NCI-H82 (cell line): ENCODE results near the gene RASL10A.

Experiments
- DNase-seq: peaks from one replicate; lab custom pipeline; 2025; lab: John Stamatoyannopoulos, UW

The RASL10A gene

DNA sequence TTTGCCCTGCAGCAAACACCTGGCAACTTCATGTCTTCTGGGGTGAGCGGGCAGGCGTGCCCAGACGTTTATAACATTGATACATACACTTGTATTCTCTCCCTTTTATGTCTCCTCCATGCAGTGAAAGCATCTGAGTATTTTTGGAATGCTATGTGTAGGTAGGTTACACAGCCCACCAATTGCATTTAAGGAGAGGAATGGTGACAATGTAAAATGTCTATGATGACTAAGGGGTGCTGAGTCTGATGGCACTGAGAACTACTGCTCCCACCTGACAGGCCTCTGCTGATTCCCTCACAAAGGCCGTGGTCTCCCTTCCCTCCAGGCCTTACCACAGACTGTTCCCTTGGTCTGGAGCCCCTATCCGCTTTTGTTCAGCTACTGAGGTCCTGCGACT is 22.9 kb upstream of the RASL10A start:
- DNase-seq: no peak

DNA sequence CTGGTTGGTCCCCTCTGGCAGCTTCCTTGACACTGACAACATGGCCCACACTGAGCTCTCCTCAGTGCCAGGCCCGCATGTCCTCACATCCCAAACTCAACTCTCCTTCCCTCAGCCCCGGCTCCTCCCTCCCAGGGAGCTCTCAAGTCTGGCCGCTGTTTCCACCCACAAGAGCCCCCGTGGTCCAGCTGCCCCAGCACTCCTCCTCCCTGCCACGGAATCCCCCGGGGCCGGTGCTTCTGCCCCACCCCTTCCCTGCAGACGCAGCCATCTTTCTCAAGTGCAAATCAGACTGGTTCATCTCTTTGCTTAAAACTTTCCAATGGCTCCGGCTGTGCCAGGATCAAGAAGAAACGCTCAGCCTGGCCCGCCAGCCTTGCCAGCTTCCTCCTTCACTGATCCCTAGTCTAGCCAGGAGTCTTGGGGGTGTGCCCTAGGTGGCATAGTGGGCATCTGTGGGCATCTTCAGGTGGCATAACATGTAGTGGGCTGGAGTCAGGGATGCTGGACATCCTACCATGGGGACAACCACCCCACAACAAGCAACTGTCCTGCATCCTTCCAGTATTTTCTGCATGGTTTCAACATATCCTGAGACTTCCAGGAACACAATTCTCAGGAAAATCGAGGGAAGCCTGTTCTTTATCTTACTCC is 22.3 kb upstream of the RASL10A start:
- DNase-seq: no peak

DNA sequence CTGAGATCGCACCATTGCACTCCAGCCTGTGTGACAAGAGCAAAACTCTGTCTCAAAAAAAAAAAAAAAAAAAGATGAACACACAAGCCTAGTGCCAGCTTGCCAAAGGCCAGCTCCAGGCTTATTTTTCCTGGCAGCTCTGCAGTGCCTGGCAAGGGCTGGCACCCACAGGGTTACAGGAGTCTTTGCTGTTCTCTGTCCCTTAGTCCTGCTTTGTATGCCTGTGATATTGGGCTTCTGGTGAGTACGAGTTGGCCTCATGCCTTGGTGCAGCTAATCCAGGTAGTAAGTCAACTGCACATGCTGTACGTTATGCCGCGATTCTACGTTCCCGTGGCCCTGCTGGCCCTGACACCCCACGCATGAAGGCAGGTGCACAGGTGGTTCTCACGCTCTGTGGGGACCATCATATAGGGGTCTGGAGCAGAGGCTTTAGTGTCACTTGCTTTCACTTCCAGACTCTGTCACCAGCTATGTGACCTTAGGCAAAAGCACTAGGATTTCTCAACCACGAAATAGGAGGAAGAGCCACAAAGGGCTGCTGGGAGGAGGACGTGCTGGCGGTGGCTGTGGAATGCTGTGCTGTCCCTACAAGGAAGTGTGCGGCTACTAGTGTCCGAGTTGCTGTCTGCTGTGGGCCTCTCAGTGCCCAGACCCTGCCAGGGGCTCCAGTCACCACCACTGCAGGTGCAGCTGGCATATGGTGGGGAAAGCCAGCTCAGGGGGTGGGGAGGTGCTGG is 21.4 kb upstream of the RASL10A start:
- no peak for DNase-seq

DNA sequence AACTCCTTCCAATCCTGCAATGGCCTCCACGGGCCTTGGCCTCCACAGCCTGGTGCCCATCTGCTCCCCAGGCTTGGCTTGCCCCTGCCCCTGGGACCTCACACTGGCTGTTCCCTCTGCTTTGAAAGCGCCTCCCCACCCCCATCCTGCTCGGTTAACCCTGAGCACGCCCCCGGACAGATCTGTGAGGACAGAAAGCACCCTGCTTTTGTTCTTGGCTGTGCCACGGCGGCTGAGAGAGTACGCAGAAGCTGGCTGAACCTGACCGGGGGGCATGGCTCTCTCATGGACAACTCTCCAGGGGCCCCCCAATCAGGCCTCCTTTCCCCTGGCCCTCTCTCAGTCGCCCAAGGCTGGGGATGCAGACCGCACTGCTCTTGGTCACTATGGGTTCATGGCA is 20.2 kb upstream of the RASL10A start:
- DNase-seq: no peak

DNA sequence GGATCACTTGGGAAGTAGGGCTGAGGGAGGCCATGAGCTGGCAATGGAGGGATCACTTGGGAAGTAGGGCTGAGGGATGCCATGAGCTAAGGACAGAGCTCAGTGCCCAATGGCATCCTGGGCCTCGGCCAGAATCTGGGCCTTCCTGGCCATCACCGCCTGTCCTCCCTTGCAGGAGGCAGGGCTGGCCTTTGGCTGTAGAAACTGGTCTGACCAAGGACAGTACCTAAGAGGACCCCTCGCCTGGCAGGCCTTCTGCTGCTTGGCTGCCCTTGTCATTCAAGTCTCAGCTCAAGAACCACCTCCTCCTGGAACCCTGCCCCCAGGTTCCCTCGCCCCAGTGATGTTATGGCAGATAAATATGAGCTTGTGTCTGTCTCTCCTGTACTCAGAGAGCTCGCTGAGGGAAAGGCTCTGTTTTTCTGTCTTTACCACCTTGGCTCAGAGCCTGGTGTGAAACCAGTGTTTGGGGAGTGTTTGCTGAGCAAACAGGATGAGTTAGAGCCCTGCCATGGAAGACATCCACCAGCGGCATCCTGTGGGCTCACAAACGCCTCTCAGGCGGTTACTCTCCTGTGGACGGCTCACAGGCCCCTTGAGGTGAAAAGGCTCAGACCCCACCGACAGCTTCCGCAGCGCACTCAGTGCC is 19.3 kb upstream of the RASL10A start:
- DNase-seq: no peak

DNA sequence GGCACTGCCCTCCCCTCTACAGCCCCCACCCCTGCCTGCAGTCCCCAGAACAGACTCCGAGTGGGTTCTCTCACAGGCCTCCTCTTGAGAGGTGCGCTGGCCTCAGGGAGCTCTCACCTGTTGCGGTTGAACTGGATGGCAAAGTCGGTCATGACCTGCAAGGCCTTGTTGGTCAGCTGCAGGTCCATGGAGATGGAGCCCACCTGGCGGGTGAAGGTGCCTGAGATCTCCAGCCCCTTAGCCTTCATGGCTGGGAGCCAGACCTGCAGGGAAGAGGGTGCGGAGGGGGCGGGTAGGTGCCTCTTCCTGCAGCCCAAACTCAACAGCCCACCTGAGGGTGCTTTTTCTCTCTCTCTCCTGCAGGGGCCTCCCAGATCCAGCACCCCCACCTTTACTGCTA is 18.7 kb upstream of the RASL10A start:
- DNase-seq: no peak

DNA sequence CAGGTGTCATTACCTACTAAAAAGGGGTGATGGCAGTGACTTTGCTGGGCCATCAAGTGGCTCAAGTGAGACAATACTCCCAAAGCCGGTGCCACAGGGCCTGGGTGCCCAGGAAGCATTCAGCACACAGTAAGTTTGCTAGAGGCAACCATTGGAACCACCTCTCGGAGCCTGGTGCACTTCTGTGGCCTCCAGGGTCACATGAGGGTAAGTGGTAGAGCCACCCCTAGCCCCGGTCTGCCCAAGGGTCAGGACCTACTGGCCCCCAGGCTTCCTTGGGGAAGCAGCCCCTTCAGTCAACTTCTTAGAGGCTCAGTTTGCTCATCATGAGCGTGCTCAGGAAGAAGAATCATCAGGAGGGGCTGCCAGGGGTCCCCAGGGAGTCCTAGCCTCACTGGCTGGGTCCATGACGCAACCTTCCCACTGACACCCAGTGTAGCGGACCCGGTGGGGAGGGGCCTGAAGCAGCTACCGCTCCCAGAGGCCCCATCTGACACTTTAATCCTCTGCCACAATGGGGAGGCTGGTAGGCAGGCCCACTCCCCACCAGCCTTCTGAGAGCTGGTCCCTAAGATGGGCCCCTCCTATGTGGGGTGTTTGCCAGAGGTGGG is 17.5 kb upstream of the RASL10A start:
- DNase-seq: peak; percentile 66

DNA sequence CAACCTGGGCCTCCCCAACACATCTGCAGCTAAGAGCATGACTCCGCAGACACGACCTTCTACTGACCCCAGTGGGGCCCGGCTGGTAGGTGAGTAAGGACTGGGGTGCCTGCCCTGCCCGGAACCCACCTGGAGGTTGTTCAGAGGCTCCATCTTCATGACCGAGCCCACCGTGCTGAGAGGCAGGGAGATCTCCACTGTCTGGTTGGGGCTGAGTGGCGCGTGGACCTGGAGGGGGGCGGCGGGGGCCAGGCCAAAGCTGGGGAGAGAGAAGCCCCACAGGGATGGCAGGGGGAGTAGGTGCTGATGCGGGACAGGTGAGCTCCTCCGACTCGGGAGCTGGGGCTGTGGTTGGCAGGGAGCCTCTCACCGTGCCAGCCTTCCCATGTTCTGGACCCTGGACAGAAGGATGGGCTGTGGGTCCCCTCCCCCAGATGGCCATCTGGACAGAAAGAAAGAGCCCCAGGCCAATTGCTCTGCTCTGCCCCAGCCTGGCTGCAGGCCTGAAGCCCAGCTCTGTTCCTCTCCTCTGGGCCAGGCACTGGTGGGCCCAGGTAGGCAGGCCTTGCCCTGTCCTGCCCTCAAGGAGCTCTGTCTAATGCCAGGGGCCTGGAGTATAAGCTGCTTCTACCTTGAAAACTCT is 16.3 kb upstream of the RASL10A start:
- no peak for DNase-seq

DNA sequence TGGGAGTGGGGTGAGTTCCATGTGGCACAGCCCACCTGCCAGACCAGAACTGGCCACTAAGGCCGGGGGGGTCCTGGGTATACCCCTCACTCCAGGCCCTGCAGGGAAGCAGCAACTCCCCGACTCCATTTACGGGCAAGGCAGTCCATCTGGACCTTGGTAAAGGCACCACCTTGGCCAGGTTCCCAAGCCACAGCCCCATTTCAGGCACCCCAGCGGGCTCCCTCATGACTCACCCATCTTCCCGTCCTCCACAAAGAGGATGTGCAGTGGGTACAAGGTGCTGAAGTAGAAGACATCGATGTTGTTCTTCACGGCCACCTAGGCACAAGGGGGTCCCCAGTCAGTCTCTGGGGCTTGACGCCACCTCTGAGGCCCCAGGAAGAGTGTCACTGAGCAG is 15.7 kb upstream of the RASL10A start:
- DNase-seq: no peak

DNA sequence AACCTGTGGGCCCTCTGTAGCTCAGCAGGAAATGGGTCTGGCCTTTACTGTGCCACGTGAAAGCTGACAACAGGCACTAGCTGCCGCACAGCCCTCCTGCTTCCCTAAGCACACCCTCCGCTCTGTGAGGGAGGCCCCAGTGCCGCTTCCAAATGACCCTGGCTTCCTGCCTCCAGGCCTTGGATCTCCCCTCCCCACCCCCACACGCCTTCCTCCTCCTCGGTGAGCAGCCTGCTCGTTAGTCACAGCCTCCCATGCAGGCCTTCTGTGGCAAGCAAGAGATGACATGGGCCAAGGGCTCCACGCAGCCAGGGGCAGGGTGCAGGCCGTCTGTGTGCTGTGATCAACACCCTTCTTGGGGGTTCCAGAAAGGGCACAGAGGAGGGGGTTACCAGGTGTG is 15.3 kb upstream of the RASL10A start:
- no peak for DNase-seq

DNA sequence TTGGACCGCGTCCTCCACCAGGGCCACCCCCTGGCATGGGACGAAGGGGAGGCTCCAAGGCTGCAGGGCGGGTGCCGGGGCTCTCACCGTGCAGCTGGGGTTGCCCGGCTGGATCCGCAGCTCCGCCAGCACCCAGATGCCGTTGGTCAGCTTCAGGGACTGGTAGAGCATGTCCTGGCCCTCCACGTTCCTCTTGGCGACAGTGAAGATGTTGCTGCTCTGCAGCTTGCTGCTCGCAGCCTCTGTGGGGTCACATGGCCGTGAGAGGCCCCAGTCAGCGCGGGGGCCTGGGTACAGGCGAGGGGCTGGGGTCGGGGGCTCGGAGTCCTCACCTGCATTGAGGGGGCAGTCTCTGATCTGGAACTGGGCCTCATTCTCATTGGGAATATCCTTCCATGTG is 14.8 kb upstream of the RASL10A start:
- DNase-seq: no peak

DNA sequence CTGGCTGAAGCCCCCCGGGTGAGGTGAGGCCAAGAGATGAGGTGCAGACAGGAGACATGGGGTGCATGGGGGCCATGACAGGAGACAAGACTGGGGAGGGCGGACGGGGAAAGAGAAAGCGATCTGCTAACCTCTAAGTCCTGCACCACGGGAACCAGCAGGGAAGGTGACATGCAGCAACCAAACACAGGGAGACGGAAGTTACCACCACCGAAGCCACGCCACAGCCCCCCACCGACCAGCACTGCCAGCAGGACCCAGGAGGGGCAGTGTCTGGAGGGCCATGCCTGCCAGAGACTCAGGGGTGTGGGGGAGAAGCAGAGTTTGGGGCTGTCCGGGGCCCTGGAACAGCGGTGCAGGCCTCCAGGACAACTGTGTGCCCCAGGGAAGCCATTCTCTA is 14.1 kb upstream of the RASL10A start:
- DNase-seq: no peak

DNA sequence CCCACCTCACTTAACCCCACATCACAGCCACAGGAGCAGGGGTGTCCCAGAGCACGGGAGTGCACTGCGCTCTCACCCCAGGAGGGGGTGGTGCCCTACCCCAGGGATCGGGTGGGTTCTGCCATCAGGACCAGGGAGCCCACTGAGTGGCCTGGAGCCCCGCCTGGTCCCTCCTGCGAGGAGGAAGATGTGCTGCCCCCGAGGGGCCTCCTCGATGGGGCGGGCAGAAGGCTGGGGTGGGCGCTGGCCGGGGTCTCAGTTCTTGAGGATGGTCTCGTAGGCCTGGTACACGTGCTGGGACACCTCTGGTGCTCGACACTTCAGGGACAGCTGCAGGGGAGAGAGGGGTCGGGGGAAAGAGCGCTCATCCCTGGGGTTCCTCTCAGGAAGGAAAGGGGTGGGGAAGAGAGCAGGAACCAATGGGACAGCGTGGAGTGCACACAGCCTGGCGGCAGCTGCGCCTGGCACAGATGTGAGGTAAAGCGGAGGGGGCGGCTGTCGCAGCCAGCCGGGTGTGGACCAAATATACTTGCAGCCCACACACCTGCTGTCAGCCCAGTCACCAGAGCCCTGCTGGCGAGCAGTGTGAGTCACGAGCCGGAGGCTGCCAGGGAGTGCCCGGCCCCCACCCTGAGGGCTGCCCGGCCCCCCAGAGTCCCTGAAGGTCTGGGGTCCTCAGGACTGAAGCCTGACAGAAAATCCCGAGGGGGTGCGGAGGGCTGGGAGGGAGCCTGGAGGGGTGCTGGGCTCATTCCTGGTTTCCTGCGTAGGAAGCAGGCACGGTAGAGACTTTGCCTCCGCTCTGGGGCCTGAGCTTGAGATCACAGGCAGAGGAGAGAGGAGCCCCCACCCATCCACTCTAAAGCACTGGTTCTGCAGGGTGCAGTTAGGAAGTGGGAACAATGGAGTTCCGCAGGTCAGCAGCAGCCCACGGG is 13.3 kb upstream of the RASL10A start:
- no peak for DNase-seq

DNA sequence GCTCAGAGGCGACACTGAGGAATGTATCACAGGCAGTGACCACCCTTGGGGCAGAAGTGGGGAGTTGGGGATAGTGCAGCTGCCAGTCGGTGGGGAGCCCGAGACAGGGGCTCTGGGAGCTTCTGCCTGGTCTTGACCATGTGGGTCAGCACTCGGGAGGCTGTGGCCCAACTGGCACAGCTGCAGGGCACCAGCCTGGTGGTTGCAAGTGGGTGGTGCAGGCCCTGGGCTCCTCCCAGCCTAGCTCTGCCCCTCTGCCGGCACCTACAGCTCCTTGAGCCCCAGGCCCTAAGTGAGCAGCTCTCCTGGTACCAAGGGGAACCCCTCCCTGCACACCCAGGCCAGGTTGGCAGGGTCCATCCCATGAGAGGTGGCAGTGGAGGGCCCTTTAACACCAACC is 12.6 kb upstream of the RASL10A start:
- DNase-seq: no peak

DNA sequence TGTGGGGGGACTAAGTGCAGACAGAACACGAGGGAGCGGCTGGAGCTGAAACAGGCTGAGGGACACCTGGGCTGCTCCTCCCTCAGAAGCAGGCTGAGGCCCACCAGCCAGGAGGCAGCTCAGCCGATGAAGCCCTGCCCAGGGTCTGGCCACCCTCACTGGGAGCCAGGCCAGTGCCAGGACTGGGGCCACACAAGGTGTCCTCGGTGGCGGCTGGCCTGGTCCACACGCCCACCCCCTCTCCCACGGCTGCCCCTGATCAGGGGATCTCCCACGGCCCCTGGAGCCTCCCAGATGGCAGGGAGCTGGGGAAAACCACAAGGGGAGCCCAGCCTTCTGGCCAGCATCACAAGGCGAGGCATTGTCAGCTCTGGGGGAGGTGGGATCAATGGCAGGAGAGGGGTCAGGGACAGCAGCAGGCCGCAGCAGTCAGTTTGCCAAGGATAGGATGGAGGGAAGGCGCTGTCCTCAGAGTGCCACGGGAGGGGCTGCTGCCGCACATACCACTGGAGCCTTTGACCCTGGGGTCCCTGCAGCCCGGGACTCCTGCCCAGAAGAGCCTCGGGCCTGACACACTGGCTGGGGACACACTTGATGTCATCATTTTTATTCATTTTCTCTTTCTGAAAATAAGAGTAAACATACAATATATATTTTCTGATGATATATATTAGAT is 11.7 kb upstream of the RASL10A start:
- no peak for DNase-seq

DNA sequence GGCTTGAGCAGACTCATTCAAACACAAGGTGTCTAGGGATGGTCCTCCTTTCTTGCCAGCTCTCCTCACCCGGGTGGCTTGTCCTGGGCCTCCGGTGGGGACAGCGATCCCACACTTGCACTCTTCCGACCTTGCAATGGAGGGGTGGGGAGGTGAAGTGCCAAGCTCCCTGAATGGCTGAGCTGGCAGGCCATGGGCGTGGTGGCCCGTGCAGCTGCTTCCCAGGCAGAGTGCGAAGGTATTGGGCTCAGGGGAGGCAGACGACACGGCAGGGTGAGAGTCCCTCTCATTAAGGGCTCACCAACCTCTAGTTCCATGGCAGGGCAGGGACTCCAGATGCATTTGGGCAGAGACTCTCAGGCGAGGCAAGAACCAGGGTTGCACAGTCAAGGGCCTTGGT is 11.0 kb upstream of the RASL10A start:
- no peak for DNase-seq

DNA sequence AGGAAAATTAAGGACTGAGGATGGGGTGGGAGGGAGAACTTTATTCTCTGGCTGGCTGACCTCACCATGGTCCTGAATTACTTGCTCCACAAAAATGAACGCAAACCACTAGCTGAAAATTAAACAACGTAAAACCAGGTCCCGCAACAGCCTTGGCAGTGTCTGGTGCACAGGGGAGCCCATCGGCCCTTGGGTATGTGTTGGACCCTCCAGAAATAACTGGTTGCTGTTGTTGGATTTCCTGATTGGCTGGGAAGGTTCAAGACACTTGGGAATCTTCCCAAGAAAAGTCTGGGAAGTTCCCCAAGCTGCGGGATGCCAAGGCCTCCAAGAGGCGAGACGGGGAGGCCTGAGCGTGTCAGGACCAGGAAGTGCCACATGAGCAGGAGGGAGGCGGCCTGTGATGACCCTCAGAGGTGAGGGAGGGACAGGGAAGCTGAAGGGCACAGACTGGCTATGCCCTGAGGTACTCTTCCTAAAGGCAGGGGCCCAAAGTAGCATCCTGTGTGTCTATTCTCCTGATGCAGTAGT is 10.4 kb upstream of the RASL10A start:
- DNase-seq: no peak

DNA sequence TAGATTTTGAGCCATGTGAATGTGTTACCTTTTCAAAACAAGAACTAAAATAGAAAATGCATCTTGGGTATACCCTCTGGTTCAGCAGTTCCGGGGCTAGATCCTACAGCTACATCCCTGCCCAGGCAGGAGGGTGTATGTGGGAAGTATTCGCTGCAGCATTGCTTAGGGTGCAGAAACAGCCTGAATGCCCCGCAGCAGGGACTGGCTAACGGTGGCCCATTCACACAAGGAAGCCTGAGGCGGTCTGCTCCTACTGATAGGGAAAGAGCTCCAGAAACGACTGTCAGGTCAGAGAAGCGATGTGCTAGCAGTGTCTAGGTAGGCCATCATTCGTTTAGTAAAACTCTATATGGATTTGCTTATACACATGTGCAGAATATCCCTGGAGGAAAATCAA is 9.9 kb upstream of the RASL10A start:
- DNase-seq: no peak

DNA sequence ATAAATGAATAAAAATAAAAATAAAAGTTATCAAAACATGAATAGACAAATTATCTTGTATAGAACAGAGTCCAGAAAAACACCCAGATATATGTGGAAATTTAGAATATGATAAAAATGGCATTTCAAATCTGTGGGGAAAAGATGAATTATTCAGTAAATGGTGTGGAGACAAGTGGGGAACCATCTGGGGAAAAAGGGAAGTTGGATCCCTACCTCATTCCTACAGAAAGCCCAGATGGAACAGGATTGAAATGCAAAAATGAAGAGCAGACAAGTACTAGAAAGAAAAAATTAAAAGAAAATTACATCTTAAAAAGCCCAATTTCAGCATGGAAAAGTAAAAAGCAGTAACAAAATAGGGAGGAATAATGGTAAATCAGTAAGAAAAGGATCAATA is 8.1 kb upstream of the RASL10A start:
- DNase-seq: no peak

DNA sequence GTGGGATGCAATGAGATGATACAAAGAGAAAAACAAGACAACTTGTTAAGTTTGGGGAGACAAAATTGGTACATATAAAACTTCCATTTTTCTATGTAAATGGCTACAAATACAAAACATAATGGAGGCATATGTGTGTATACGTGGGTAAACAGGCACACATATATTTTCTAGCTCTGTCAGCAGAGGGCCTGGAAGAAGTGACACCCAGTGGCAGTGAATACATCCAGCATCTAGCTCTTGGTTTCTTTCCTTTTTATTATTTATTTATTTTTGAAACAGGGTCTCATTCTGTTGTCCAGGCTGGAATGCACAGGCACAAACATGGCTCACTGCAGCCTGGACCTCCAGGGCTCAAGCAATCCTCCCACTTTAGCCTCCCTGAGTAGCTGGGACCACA is 5.0 kb upstream of the RASL10A start:
- peak; percentile 18 for DNase-seq

DNA sequence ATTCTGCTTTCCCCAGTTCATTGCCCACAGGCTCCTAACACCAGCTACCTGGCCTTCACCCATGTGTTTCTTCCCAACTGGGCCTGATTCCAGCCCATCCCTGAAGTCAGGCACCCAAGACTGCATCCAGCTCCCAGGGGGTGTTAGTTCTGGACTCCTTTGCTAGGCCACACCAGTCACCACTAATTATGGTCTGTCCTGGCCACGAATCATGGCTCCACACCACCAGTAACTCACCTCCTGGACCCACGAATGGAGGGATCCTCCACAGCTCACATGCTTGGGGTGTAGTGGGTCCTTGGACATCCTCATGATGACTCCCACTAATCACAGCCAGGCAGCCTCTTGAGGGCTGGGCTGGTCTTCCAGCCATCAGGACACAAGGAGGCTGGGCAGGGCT is 3.6 kb upstream of the RASL10A start:
- no peak for DNase-seq
